ENCODE data around the gene KANK3. TPM values are rescaled to one million over a fixed set of nuclear protein-coding genes. Genes with fewer than 3 reads are reported as not detected.
"Not testable (repeated sequence)": the region's sequence is repeated elsewhere in the genome, so short reads cannot be mapped to it uniquely, and the experiment has no call there.

KANK3 gene
- total RNA-seq, 2 donors from 2014 or later = 12.8 to 18.4 TPM

DNA sequence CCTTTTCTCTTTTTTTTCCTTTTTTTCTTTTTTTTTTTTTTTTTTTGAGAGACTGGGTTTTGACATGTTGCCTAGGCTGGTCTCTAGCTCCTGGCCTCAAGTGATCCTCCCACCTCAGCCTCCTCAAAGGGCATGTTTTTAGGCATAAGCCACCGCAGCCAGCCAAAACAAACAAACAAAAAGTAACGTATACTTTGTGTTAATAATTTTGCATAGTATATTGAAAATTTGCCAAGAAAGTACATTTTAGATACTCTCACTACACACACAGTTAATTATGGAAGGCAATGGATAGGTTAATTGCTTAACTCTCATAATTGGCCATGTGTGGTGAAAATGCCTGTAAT, 45.5 kb upstream of the KANK3 start:
- no peaks in the 10 kb centered on the region for H3K36me3 ChIP-seq
- no peaks in the 10 kb centered on the region for H3K9me3 ChIP-seq
- DNase-seq (ENCODE audit: low spot score) = no peak
- H3K27me3 ChIP-seq = no peaks in the 10 kb centered on the region
- H3K4me3 ChIP-seq = no peak overlapping the region
- H3K27ac ChIP-seq = peak overlapping the region in 1 of 2 donors; percentile 100
- peaks cover 0 to 40% of the 10 kb centered on the region in 2 donors for H3K4me1 ChIP-seq
- TF ChIP-seq, protein P1, sequence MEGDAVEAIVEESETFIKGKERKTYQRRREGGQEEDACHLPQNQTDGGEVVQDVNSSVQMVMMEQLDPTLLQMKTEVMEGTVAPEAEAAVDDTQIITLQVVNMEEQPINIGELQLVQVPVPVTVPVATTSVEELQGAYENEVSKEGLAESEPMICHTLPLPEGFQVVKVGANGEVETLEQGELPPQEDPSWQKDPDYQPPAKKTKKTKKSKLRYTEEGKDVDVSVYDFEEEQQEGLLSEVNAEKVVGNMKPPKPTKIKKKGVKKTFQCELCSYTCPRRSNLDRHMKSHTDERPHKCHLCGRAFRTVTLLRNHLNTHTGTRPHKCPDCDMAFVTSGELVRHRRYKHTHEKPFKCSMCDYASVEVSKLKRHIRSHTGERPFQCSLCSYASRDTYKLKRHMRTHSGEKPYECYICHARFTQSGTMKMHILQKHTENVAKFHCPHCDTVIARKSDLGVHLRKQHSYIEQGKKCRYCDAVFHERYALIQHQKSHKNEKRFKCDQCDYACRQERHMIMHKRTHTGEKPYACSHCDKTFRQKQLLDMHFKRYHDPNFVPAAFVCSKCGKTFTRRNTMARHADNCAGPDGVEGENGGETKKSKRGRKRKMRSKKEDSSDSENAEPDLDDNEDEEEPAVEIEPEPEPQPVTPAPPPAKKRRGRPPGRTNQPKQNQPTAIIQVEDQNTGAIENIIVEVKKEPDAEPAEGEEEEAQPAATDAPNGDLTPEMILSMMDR (IDR thresholded peaks at IDR 0.05) = no peak

DNA sequence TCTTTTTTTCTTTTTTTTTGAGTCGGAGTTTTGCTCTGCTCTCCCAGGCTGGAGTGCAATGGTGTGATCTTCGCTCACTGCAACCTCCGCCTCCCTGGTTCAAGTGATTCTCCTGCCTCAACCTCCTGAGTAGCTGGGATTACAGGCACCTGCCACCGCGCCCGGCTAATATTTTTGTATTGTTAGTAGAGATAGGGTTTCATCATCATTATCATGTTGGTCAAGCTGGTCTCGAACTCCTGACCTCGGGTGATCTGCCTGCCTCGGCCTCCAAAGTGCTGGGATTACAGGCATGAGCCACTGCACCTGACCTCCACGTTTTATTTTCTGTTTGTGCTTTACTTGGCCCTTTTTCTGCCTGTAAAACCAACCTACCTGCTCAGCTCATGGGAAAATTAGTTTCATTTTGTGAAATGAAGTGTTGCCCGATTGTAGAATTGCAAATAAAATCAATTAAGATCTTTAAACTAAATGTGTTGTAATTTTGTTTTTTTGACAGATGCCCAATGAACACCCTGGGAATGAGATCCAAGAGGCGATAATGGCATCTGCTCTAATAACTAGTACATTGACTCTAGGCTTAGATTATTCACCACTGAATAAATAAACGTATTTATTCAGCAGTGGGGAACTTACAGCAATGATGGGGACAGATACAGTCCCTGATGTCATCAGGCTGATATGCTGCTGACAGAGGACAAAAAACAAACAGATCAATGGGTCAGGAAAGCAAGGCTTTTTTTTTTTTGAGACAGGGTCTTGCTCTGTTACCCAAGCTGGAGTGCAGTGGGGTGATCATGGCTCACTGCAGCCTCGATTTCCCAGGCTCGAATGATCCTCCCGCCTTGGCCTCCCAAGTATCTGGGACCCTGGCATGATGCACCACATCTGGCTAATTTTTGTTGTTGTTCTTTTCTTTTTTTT, 44.9 kb upstream of the KANK3 start:
- H3K4me3 ChIP-seq = no peak overlapping the region
- no peaks in the 10 kb centered on the region for H3K9me3 ChIP-seq
- H3K4me1 ChIP-seq = peaks cover 0 to 33% of the 10 kb centered on the region in 2 donors
- H3K27ac ChIP-seq = peak overlapping the region in 1 of 2 donors; percentile 100
- DNase-seq (ENCODE audit: low spot score) = no peak
- TF ChIP-seq, protein P1 (IDR thresholded peaks at IDR 0.05) = no peak
- H3K27me3 ChIP-seq = no peaks in the 10 kb centered on the region
- no peaks in the 10 kb centered on the region for H3K36me3 ChIP-seq

DNA sequence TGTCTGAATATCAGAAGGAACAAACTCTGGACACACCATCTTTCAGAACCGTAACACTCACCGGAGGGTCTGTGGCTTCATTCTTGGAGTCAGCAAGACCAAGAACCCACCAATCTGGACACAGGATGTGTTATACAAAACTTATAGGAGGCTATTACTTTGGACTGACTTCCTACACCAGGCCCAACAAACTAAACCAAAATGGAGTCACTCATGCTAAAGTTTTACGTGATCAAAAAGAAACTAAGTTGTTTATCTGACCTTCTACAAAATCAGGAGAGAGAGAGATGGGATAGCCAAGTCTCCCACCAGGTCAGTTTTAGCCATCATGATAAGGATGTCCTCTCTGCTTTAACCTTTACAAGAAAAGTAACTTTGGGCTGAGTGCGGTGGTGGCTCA, 43.9 kb upstream of the KANK3 start:
- no peak for DNase-seq (ENCODE audit: low spot score)

DNA sequence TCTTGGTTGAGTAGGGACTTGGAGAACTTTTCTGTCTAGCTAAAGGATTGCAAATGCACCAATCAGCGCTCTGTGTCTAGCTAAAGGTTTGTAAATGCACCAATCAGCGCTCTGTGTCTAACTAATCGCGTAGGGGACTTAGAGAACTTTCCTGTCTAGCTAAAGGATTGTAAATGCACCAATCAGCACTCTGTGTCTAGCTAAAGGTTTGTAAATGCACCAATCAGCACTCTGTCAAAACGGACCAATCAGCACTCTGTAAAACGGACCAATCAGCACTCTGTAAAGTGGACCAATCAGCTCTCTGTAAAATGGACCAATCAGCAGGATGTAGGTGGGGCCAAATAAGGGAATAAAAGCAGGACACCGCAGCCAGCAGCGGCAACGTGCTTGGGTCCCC, 43.4 kb upstream of the KANK3 start:
- not testable (repeated sequence) for H3K9me3 ChIP-seq, H3K4me3 ChIP-seq

More for the DNA sequence above, 43.9 kb upstream of the KANK3 start:
- TF ChIP-seq, protein P1 (IDR thresholded peaks at IDR 0.05) = no peak
- Histone ChIP-seq H3K4me3 (no peak overlapping the region), H3K27ac (no peak overlapping the region), H3K36me3 (no peaks in the 10 kb centered on the region), H3K27me3 (no peaks in the 10 kb centered on the region), H3K4me1 (peaks cover 0 to 24% of the 10 kb centered on the region in 2 donors), H3K9me3 (no peaks in the 10 kb centered on the region)

DNA sequence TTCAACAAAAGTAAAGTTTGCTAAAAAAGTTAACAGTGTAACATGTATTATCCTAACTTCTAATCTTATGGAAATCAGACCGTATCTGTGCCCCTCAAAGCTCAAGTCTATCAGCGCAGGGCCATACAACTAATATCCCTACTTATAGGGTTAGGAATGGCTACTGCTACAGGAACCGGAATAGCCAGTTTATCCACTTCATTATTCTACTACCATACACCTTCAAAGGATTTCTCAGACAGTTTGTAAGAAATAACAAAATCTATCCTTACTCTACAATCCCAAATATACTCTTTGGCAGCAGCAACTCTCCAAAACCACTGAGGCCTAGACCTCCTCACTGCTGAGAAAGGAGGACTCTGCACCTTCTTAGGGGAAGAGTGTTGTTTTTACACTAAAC, 42.5 kb upstream of the KANK3 start:
- H3K27me3 ChIP-seq; H3K27ac ChIP-seq; H3K4me3 ChIP-seq; DNase-seq (ENCODE audit: low spot score); H3K36me3 ChIP-seq; H3K9me3 ChIP-seq: not testable (repeated sequence)
- H3K4me1 ChIP-seq = peaks cover 0 to 11% of the 10 kb centered on the region in 2 donors

More for the DNA sequence above, 43.4 kb upstream of the KANK3 start:
- peaks cover 0 to 18% of the 10 kb centered on the region in 2 donors for H3K4me1 ChIP-seq
- DNase-seq (ENCODE audit: low spot score); H3K36me3 ChIP-seq; H3K27me3 ChIP-seq; H3K27ac ChIP-seq: not testable (repeated sequence)

DNA sequence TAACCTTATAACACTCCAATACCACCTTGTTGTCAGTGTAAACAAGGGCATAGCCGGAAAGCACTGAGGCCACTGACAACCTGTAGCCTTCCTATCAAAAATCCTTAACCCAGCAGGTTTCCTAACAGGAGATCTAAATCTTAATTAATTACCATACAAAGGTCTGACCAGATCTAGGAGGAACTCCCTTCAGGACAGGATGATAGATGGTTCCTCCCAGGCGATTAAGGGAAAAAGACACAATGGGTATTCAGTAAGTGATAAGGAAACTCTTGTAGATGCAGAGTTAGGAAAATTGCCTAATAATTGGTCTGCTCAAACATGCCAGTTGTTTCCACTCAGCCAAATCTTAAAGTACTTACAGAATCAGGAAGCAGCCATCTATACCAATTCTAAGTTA, 42.0 kb upstream of the KANK3 start:
- not testable (repeated sequence) for DNase-seq (ENCODE audit: low spot score); H3K27me3 ChIP-seq; H3K27ac ChIP-seq; H3K36me3 ChIP-seq; H3K9me3 ChIP-seq; H3K4me3 ChIP-seq
- H3K4me1 ChIP-seq = peaks cover 0 to 11% of the 10 kb centered on the region in 2 donors

DNA sequence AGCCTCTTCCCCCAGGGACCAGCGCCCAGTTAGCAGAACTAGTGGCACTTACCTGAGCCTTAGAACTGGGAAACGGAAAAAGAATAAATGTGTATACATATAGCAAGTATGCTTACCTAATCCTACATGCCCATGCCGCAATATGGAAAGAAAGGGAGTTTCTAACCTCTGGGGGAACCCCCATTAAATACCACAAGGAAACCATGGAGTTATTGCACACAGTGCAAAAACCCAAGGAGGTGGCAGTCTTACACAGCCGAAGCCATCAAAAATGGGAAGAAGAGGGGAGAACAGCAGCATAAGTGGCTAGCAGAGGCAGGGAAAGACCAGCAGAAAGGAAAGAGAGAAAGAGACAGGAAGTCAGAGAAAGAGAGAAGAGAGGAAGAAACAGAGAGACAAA, 41.5 kb upstream of the KANK3 start:
- H3K27ac ChIP-seq; H3K9me3 ChIP-seq; H3K36me3 ChIP-seq; H3K27me3 ChIP-seq; H3K4me1 ChIP-seq; H3K4me3 ChIP-seq; DNase-seq (ENCODE audit: low spot score): not testable (repeated sequence)

DNA sequence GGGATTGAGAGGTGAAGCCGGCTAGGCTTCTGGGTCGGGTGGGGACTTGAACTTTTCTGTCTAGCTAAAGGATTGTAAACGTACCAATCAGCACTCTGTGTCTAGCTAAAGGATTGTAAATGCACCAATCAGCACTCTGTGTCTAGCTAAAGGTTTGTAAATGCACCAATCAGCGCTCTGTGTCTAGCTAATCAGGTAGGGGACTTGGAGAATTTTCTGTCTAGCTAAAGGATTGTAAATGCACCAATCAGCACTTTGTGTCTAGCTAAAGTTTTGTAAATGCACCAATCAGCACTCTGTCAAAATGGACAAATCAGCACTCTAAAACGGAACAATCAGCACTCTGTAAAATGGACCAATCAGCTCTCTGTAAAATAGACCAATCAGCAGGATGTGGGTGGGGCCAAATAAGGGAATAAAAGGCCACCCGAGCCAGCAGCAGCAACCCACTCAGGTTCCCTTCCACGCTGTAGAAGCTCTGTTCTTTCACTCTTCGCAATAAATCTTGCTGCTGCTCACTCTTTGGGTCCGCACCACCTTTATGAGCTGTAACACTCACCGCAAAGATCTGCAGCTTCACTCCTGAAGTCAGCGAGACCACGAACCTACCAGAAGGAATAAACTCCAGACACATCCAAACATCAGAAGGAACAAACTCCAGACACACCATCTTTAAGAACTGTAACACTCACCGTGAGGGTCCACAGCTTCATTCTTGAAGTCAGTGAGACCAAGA, 36.3 kb upstream of the KANK3 start:
- DNase-seq (ENCODE audit: low spot score); H3K9me3 ChIP-seq; H3K27ac ChIP-seq; H3K4me3 ChIP-seq; H3K36me3 ChIP-seq; H3K27me3 ChIP-seq; H3K4me1 ChIP-seq: not testable (repeated sequence)
